HG03354 (cell line): ENCODE results near the gene LRRN1.
A peak's percentile ranks its signal among the peaks of the same experiment; 100 is the strongest.
"Not testable (repeated sequence)": the region's sequence is repeated elsewhere in the genome, so short reads cannot be mapped to it uniquely, and the experiment has no call there.

Source experiments
- ATAC-seq: cut with Tn5 transposase; IDR thresholded peaks from one replicate; pipeline ENCODE4 v1.9.1; 2021; ENCODE audit warnings: mild to moderate bottlenecking; ENCODE audit not compliant: unreplicated experiment, poor library complexity, severe bottlenecking

The LRRN1 gene

GRCh38 chr3:3804560-3804959 is 5.3 kb downstream of the LRRN1 start:
- ATAC-seq: no peak

GRCh38 chr3:3806092-3806491 is 6.9 kb downstream of the LRRN1 start:
- no peak for ATAC-seq

GRCh38 chr3:3806856-3807255 is 7.6 kb downstream of the LRRN1 start:
- no peak for ATAC-seq

- ATAC-seq: no peak
Measured at GRCh38 chr3:3813013-3813412, 13.8 kb downstream of the LRRN1 start.

- no peak for ATAC-seq
Measured at GRCh38 chr3:3815206-3815605, 16.0 kb downstream of the LRRN1 start.

- no peak for ATAC-seq
Measured at GRCh38 chr3:3816034-3816433, 16.8 kb downstream of the LRRN1 start.

- no peak for ATAC-seq
Measured at GRCh38 chr3:3817865-3818264, 18.6 kb downstream of the LRRN1 start.

- no peak for ATAC-seq
Measured at GRCh38 chr3:3821777-3822176, 22.5 kb downstream of the LRRN1 start.

GRCh38 chr3:3825035-3825434 is 25.8 kb downstream of the LRRN1 start:
- ATAC-seq: no peak

- no peak for ATAC-seq
Measured at GRCh38 chr3:3826521-3826920, 27.3 kb downstream of the LRRN1 start.

- ATAC-seq: no peak
Measured at GRCh38 chr3:3827111-3827510, 27.9 kb downstream of the LRRN1 start.

GRCh38 chr3:3828417-3828816 is 29.2 kb downstream of the LRRN1 start:
- not testable (repeated sequence) for ATAC-seq

GRCh38 chr3:3836845-3837244 is 37.6 kb downstream of the LRRN1 start:
- no peak for ATAC-seq

GRCh38 chr3:3842356-3842755 is 43.1 kb downstream of the LRRN1 start:
- ATAC-seq: no peak

- ATAC-seq: no peak
Measured at GRCh38 chr3:3847994-3848922, 49.0 kb downstream of the LRRN1 start.

- no peak for ATAC-seq
Measured at GRCh38 chr3:3848923-3849275, 49.7 kb downstream of the LRRN1 start.

GRCh38 chr3:3851621-3852323 is 52.5 kb downstream of the LRRN1 start:
- peak; percentile 83 for ATAC-seq

- no peak for ATAC-seq
Measured at GRCh38 chr3:3853544-3853943, 54.3 kb downstream of the LRRN1 start.

GRCh38 chr3:3855056-3855455 is 55.8 kb downstream of the LRRN1 start:
- ATAC-seq: no peak

GRCh38 chr3:3860235-3860634 is 61.0 kb downstream of the LRRN1 start:
- no peak for ATAC-seq

GRCh38 chr3:3862534-3862933 is 63.3 kb downstream of the LRRN1 start:
- ATAC-seq: no peak
